NCI-H128 (cell line): Measurements from ENCODE around the gene CYB5A.

ENCODE experiments used
- DNase-seq: peaks from one replicate; lab custom pipeline; 2025; ENCODE audit not compliant: unreplicated experiment; lab: John Stamatoyannopoulos, UW

Gene CYB5A

GRCh38 chr18:74219056-74219455 lies 72.7 kb downstream of the CYB5A start:
- DNase-seq: no peak

GRCh38 chr18:74217476-74218143 lies 74.2 kb downstream of the CYB5A start:
- DNase-seq: no peak

GRCh38 chr18:74216661-74217110 lies 75.1 kb downstream of the CYB5A start:
- no peak for DNase-seq

- no peak for DNase-seq
Measured at GRCh38 chr18:74215863-74216262, 75.9 kb downstream of the CYB5A start.

GRCh38 chr18:74213429-74213828 lies 78.3 kb downstream of the CYB5A start:
- DNase-seq: no peak

GRCh38 chr18:74204526-74205152 lies 87.1 kb downstream of the CYB5A start:
- no peak for DNase-seq

- DNase-seq: no peak
Measured at GRCh38 chr18:74203811-74204210, 88.0 kb downstream of the CYB5A start.
